ENCODE results near the gene SH3PXD2A.
A peak's percentile ranks its signal among the peaks of the same experiment; 100 is the strongest.

SH3PXD2A gene

DNA sequence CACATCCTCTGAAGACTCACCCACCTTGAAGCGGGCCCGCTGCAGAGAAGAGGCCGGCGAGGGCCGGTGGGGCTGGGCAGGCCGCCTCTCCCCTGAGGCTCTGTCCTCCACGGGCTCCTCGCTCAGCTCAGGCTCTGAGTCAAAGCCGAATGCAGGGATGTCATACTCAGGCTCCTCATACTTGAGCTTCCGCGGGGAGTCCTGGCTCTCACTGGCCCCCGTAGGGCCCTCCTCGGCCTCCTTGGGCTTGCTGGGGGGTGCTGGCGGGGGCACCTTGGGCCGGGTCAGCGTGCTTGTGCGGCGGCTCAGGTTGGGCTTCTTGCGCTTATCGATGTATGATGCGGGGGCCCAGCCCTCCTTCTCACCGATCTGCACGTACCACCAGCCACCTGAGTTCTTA is 252.0 kb downstream of the SH3PXD2A start:
- no peak for DNase-seq (ENCODE audit: low read depth)

DNA sequence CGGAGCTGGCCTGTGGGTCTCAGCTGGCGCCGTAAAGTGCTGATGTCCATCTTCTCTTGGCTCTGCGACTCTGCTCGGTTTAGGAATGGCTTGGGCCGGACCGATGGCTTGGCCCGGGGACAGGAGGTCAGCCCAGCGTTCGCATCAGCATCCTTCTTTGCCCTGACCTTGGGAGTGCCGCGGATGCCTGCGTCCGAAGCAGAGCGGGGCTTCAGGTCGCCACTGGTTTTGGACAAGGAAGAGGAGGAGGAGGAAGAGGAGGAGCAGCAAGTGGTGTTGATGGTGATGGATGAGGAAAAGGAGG is 252.6 kb downstream of the SH3PXD2A start:
- no peak for DNase-seq (ENCODE audit: low read depth)

DNA sequence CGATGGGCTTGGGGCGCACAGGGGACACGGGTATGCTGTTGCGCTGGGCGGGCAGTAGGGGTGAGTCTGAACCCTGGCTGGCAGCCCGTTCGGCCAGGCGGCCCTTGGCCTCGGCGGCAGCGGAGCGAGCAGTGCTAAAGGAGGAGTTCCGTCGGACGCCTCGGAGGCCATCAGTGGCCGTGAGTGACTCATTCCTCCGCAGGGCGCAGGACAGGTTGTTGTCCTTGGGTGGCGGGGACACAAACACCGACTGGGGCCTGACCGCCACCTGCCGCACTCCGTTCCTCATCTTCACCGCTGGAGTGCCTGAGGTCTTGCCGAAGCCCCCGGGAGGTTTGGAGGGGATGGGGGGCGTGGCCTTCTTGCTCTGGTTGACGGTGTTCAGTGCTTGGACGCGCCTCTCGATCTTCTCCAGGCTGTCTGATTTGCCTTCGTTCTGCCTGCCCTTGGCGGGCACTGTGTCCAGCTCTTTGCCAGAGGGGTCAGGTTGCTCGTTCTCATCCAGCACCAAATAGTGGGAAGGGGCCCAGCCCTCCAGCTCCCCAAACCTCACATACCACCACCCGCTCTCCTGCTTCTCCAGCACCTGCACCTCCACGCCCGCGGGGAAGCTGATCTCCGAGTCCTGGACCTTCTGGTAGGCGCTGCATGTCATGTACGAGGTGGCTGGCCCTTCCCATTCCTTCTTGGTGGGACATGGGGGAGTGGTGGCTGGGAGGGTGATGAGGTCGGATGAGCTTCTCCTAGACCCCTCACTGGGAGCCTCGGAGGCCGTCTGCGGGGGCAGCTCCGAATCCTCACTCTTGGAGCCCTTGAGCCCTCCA is 253.1 kb downstream of the SH3PXD2A start:
- no peak for DNase-seq (ENCODE audit: low read depth)

DNA sequence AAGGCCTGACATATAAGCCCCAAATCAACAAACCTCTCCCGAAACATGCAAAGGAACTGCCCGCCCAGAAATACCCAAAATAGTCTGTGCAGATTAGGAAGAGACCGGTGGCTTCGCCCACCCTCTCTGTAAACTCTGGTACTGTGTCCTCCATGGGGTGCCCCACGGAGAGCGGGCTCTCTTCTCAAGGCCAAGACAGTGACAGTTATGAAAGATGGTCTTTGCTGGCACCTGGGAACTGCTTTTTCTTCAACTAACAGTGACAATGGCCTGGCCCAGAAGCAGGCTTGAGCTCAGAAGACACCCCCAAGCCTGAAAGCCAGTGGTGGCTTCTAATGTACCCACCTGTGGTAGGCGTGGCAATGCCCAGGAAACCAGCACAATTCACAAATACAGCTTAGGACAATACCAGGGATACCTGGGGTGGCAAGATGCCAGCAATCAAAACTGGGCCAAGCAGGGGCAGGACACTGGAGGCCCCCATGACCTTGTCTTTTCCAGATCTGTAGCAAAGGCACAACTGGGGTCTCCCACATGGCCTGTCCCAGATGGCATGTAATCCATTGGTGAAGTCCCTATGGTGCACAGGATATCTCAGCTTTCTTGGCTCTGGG is 254.3 kb downstream of the SH3PXD2A start:
- DNase-seq (ENCODE audit: low read depth), result no peak

DNA sequence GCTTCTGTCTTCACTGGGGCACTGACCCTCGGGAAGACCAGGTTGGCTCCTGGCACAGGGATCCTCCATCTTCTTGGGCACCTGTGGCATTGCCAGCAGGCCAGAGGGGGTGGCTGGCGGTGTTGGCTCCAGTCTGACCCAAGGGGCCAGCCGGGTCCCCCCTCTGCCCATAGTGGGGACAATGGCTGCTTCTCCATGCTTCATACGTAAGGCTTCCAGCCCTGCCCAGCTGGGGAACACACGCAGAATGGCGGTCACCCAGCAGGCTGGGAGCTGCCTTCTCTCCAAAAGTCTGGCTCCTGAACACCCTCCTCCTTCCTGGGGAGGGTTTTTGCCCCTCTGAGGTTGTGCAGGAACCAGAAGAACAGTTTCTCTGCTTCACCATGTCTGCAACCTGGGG is 255.1 kb downstream of the SH3PXD2A start:
- no peak for DNase-seq (ENCODE audit: low read depth)

DNA sequence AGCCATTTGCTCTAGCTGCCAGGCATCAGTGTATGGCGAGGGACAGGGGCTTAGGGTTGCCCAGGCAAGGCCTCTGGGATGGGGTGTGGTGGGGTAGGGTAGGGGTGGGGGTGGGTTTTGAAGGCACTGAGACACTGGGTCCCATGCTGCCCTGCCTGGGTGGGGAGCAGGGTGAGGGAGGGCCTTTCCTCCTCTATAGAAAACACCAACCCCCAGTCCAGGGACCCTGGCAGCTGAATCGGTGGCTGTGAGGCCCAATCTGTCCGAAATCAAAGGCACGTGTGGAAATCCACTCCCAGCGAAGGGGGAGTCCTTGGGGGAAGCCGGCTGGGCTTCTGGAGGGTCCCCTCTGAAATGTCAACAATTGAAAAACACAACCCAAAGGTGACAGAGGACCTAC is 255.5 kb downstream of the SH3PXD2A start:
- no peak for DNase-seq (ENCODE audit: low read depth)

DNA sequence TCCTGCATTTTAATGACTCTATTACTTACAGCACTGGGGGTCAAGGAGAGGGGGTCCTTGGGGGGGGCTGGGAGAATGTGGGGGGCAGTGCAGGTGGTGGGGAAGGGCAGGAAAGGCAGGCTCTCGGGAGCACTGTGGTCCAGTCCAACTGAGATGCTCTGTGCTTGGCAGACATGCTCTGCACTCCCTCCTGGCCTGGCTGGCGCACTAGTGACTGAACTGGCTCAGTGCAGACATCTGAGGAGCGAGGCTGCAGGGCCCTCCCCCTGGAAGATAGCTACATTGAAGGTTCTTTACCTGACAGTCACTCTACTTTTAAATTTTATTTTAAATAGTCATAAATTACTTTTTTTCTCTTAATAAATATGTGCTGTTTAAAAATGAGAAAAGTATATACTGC is 256.2 kb downstream of the SH3PXD2A start:
- DNase-seq (ENCODE audit: low read depth), result no peak

DNA sequence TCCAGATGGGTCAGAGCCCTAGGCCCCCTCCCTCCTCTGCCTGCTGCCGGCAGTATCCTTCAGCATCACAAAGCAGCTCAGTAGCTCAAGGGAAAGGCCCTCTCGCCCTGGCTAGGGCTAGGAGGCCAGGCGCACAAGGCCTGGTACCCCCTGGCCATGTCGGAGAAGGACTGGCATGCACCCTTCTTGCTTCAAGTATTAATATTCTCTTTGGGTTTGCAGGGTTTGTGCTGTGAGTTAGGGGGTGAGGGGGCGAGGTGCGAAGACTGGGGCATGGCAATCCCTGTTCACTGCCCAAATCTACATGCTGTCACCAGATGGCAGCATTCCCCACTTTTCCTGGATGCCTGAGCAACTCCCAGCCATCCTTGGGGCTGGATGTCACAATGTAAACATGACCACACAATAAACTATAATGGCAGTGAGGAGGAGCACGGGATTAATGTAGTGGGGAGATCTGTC is 256.7 kb downstream of the SH3PXD2A start:
- DNase-seq (ENCODE audit: low read depth), result no peak

DNA sequence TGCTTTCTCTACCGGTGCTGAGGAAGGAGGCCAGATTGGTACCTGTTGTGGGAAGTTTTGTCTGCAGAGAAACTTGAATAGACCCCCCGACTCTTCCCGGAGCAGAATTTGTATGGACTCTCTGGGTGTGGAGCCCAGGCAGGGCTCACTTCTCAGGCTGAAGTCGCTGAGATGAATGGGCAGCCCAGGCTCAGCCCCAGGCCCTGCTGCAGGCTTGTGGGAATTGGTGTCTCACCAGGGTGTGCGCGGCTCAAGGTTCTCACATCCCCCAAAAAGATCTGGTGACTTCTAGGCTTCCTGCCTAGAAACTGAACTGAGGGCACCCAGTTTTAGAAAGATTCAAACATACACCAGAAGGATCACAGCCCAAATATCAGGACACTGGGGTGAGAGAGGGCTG is 258.4 kb downstream of the SH3PXD2A start:
- DNase-seq (ENCODE audit: low read depth), result no peak

DNA sequence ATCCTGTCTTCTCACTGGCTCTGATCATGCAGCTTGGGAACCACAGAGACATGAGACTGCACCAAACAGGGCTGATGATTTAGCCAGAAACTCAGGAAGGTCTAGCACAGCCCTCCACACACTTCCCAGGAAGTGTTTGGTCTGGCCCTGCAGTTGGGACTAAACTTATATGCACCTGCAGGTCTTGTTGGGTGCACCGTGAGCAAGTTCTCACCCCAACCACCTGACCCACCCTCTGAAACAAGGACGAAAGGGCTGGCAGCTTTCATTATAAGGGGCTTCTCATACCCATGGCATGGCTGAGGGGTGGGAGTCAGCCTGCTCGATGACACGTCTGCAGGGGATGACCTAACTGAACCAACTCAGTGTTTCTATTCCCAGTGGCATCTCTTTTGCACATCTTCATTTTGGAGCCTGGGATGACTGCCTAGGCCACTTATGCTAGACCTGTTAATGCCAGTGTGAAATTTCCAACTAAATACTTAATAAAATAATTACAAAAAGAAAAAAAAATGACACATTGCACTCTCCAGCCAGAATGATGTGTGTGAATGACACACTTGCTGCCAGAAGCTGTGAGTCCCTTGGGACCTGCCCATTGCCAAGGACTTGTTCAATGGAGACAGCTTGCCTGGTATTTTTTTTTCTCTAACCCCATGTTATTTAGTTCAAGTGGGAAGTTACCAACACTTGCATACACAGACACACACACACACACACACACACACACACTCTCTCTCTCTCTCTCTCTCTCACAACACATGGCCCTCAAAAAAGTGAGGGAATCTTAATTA is 259.2 kb downstream of the SH3PXD2A start:
- no peak for DNase-seq (ENCODE audit: low read depth)

DNA sequence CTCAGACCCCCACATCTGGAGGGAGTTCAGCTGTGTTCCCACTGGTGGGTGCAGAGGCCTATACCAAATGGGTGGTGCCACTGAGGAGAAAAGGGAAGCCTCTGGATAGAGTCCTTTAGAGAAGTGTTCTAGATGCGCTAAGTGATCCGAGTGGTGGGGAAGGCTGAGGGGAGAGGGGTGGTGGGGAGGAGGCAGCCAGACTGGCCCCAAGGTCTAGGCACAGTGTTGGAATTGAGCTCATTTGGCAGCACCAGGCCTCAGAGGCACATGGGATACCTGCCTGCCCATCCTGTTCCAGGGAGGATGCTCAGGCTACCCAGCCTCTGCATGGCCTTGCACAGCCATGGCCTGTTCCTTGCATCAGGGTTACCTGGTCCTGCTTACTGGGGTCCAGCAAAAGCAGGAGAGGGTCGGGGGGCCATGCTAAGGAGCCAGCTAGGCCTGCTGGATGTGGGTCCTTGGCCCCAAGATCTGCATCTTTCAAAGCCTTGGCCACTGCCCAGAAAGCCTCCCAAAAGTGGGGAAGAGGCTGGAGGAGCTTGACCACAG is 262.3 kb downstream of the SH3PXD2A start:
- DNase-seq (ENCODE audit: low read depth), result no peak

DNA sequence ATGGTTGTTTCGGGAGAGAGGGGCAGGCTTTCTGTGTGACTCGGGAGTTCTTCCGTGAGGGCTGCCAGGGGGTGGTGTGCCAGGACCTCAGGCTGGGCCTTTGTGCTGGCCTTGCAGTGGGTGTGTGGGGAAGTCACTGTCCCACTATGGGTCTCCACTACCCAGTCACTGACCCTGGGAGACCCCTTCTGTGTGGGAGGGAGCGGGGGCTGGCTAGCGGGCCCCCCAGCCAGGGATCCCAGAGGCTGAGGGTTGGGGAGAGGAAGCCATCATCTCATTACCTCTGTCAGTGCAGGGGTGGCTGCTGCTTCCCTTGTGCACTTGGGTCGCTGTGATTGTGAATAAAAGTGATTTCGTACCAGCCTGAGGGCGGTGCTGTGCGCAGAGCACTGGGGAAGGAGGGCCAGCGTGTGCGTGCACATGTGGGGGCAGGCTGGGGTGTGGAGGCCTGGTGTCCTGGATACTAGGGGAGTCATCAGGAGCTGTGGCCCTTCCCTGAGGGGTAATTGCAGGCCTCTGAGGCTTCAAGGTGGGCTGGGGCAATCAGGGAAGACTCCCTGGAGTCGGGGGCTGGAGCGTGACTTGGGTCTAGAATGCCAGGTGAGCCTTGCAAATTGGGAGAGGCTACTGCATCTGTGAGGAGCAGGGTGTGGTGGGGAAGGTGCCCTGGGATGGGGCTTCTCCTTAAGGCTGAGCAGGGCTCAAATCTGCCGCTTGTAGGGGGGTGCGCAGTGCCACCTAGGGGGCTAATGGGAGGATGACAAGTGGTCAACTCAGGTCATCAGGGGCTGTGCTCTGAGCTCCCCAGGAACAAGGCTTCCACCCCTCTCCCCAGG is 263.0 kb downstream of the SH3PXD2A start:
- DNase-seq (ENCODE audit: low read depth), result peak; percentile 20

DNA sequence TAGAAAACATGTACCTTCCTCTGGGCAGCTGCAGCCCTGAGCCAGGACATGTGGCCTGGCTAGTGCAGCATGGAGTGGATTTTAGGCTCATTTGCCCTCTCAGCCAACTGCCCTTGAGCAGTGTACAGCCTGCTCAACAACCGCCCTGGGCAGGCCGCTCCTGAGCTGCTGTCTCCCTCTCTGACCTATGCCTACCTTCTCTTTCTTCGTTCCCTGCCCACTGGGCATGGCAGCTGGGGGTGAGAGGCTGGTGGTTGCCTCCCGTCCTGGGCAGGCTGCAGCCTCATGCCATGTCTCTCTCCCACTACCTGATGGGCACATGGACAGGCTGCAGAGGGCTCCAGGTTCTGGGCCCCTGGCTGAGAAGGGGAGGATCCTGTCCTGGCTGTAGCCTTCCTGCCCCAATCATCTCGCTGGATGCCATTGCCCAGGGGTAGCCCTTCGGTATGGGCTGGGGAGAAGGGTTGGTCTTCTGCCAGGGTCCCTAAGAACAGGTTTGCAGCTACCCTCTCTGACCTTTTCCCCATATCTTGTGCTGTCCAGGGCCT is 264.6 kb downstream of the SH3PXD2A start:
- DNase-seq (ENCODE audit: low read depth), result no peak

DNA sequence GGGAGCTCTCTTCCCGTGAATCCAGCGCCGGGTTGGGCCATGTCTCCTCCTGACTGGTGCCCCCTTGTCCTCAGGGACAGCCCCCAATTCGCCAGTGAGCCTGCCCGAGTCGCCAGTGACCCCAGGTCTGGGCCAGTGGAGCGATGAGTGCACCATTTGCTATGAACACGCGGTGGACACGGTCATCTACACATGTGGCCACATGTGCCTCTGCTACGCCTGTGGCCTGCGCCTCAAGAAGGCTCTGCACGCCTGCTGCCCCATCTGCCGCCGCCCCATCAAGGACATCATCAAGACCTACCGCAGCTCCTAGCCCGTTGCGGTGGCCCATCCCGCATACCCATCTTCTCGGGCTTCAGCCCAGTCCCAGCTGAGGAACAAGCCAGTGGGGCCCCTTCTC is 265.3 kb downstream of the SH3PXD2A start:
- no peak for DNase-seq (ENCODE audit: low read depth)

DNA sequence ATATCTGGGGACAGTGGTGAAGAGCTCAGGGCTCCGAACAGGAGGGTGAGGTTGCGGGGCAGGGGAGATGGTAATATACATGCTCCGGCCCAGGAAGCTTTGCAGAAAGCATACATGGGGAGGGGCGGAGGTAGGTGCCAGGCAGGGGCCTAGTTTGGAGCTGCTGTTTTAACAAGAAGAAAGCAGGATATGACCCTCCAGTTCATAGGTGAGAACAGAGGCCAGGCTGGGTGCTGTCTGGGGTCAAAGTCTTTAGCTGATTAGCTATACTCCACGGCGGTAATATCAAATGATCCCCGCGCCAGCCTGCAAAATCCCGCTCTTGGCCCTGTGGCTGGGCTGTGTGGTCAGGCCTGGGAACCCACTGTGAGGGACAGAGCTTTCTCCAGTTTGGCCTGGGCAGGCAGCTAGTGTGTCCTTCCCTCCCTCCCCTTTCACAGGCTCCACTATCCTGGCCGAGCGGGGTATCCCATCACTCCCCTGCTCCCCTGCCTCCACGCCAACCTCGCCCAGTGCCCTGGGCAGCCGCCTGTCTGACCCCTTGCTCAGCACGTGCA is 266.2 kb downstream of the SH3PXD2A start:
- no peak for DNase-seq (ENCODE audit: low read depth)

DNA sequence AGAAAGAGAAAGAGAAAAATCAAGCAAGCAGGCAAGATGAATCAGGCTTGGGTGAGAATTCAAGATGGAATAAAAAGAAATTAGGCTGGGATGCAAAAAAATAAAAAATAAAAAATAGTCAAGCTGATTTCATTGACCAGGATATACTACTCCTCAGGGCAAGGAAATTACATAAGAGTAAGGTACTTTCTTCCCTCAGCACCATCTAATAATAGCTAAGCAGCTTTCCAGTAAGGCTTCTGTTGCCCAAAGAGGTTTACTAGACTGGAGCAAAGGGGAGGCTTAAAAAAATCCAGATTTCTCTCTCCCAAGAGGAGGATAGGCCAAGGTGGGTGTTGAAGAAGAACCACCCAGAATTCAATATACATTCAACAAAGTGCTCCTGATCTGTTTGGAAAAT is 268.3 kb downstream of the SH3PXD2A start:
- no peak for DNase-seq (ENCODE audit: low read depth)

DNA sequence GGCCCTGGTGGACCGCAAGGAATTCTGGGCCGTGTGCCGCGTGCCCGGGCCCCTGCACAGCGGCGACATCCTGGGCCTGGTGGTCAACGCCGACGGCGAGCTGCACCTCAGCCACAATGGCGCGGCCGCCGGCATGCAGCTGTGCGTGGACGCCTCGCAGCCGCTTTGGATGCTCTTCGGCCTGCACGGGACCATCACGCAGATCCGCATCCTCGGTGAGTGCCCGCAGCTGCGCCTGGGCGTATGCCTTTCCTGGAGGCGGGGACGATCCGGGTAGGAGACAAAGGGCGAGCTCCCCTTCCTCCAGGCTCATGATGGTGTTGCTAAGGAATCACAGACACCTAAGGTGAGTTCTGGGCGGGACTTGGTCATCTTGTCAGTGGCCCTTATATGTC is 270.4 kb downstream of the SH3PXD2A start:
- no peak for DNase-seq (ENCODE audit: low read depth)

DNA sequence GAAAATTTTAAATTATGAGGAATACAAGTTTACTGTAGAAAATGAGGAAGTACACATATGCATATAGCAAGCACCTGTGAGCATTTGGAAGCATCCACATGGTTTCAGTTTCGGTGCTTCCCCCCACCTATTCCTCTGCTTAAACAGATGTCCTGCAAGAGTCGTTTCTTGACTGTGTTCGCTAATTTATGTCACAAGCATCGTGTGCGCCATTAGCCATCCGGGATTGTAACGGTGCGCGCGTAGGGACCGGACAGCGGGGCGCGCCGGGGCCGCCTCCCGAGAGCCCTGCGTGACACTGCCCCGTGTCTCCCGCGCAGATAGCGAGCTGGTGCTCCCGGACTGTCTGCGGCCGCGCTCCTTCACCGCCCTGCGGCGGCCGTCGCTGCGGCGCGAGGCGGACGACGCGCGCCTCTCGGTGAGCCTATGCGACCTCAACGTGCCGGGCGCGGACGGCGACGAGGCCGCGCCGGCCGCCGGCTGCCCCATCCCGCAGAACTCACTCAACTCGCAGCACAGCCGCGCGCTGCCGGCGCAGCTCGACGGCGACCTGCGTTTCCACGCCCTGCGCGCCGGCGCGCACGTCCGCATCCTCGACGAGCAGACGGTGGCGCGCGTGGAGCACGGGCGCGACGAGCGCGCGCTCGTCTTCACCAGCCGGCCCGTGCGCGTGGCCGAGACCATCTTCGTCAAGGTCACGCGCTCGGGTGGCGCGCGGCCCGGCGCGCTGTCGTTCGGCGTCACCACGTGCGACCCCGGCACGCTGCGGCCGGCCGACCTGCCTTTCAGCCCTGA is 271.0 kb downstream of the SH3PXD2A start:
- DNase-seq (ENCODE audit: low read depth), result peak; percentile 37

DNA sequence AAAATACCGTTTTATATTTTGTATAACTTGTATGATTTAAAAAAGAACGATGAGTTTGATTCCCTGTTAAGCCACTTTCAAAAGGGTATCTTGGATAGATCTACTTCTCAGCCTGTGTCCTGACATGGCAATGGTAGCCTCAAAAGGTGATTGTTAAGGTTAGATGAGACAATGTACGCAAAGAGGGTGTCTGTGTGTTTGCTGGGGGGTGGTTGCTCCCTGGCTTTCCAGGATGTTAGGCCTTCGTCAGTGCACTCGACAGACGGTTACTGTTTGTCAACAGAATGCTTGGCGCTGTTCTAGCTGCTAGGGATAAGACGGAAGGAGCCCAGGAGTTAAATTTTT is 271.5 kb downstream of the SH3PXD2A start:
- no peak for DNase-seq (ENCODE audit: low read depth)

DNA sequence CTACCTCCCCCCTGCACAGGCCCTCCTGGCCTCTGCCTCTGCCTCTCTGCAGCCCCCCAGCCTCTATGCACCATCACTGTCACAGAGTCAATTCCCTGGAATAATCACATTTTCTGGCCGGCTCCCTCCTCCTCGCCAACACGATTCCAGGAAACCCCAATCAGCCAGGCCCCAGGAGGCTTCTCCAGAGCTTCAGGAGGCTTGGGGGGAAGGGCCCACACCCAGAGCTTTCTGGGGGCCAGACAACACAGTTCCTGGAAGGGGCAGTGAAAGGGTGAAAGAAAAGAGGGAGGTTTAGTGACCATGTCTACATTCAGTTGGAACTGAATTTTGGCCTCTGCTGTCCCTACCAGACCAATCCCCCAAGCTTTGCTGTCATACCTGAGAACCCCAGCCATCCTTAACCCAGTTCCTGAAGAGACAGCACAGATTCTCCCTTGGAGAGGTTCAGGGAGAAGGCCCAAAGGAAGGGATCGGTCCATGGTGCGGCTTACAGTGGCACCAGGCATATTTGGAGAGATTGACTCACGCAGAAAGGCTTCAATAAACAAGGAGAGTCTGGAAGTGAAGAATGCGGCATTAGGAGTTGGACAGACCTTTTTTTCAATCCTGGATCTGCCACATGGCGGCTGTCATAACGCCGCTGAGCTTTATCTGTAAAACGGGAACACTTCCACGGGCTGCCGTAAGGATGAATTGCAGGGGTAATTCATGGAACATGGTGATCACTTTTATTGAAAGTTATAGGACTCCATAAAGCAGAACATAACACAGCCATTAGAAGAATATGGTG is 272.8 kb downstream of the SH3PXD2A start:
- no peak for DNase-seq (ENCODE audit: low read depth)
